GM23338 (cell line): ENCODE measurements around the gene APBA2.

ENCODE experiments used
- CREB1 ChIP-seq: fragments of 250-450 bp; sonication (Bioruptor Pico); IDR thresholded peaks from 2 replicates; pipeline ENCODE4 v1.5.0; 2020; ENCODE audit warnings: low read depth, mild to moderate bottlenecking, moderate library complexity
- EZH2 ChIP-seq: fragments of 200-600 bp; sonication (generic); IDR thresholded peaks from one replicate; pipeline ENCODE4 v1.8.0; 2017; ENCODE audit warnings: antibody characterized with exemption, mild to moderate bottlenecking, low read depth; ENCODE audit not compliant: unreplicated experiment
- EZH2phosphoT487 ChIP-seq: fragments of 200-600 bp; sonication (generic); IDR thresholded peaks from one replicate; pipeline ENCODE4 v1.8.1; 2018; ENCODE audit warnings: antibody characterized with exemption; ENCODE audit not compliant: unreplicated experiment
- POLR2AphosphoS5 ChIP-seq: IDR thresholded peaks from 2 replicates; pipeline ENCODE4 v1.6.1; 2016; ENCODE audit warnings: antibody characterized with exemption, low read depth
- STAT1 ChIP-seq: IDR thresholded peaks from one replicate; pipeline ENCODE4 v1.6.1; 2016; ENCODE audit warnings: antibody characterized with exemption; ENCODE audit not compliant: unreplicated experiment
- ZNF114 ChIP-seq: fragments of 250-450 bp; sonication (Bioruptor Pico); IDR thresholded peaks from 2 replicates; pipeline ENCODE4 v1.5.0; 2020; ENCODE audit warnings: mild to moderate bottlenecking, moderate library complexity
- TF ChIP-seq, protein P1 (sequence below), 2 experiments: fragments of 200-600 bp in 1 of 2; sonication (generic) in 1 of 2; conservative IDR thresholded peaks; 2 replicates each; pipeline versions ENCODE4 v1.5.1 to v1.6.1; 2016 to 2017; ENCODE audit warnings: antibody characterized with exemption in 2 of 2, low read depth in 2 of 2, mild to moderate bottlenecking in 2 of 2, moderate library complexity in 1 of 2

DNA sequence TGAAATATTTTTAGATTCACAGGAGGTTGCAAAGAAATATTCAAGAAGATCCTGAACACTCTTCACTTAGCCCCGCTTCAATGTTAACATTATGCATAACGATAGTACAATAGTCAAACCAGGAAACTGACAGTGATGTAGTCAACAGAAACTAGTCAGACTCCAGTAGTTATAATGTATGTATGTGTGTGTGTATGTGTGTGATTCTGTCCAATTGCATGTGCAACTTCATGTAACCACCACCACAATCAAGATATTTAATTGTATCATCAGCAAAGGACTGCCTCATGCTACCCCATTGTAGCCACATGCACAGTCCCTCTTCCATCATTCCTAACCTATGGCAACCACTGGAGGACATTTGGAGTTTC, 77.9 kb downstream of the APBA2 start:
- no peak for TF ChIP-seq POLR2AphosphoS5
- TF ChIP-seq, protein P1, sequence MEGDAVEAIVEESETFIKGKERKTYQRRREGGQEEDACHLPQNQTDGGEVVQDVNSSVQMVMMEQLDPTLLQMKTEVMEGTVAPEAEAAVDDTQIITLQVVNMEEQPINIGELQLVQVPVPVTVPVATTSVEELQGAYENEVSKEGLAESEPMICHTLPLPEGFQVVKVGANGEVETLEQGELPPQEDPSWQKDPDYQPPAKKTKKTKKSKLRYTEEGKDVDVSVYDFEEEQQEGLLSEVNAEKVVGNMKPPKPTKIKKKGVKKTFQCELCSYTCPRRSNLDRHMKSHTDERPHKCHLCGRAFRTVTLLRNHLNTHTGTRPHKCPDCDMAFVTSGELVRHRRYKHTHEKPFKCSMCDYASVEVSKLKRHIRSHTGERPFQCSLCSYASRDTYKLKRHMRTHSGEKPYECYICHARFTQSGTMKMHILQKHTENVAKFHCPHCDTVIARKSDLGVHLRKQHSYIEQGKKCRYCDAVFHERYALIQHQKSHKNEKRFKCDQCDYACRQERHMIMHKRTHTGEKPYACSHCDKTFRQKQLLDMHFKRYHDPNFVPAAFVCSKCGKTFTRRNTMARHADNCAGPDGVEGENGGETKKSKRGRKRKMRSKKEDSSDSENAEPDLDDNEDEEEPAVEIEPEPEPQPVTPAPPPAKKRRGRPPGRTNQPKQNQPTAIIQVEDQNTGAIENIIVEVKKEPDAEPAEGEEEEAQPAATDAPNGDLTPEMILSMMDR (conservative IDR thresholded peaks at IDR 0.05; ENCODE audit: low read depth in 2 of 2) = no peak
- TF ChIP-seq CREB1 (CRISPR knock-in tag) = no peak
- TF ChIP-seq STAT1 = no peak
- TF ChIP-seq EZH2phosphoT487 = no peak
- TF ChIP-seq ZNF114 = no peak
- TF ChIP-seq EZH2 = no peak
